ENCODE measurements around the gene ZNHIT2.

The ZNHIT2 gene

DNA sequence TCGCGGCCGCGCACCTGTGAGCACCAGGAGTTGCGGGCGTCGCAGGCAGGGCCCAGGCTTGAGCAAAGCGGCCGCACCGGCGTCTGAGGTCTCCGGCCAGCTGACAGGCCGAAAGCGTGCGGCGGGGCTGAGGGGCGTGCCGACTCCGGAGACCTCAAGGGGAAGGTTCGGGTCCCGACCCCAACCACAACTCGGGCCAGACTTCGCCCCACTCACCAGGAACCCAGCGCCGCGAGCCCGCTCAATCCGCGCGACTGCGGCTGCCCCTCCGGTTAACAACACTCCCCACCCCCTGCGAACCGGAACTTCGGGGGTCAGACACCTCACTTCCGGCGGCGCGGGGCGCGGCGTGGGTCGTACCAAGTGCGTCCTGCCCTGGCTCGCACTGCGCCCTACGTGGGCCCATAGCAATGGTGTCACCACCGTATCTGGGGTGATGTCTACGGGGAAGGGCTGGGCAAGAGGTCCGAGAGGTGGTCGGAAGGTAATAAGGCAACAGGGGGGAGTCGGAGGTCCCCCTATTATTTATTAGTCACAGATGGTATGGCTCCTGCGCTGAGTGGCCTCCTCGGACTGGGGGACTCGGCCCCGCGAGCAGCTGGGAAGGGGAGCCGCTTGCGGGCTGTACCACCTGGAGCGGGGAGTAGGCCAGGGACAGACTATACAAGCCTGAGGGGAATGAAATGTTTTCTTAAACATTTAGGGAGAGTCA is 16.9 kb upstream of the ZNHIT2 start, which contains the start of gene SYVN1:
Gene SYVN1, minus strand, starts transcription at position 280 of the 712 bp plus-strand sequence. CDS start 918 bp downstream, outside the sequence.
- DNase-seq (ENCODE audit: low read depth, low spot score): peak; percentile 65

GRCh38 chr11:65133724-65134123 is 16.2 kb upstream of the ZNHIT2 start:
- DNase-seq (ENCODE audit: low read depth, low spot score): no peak

DNA sequence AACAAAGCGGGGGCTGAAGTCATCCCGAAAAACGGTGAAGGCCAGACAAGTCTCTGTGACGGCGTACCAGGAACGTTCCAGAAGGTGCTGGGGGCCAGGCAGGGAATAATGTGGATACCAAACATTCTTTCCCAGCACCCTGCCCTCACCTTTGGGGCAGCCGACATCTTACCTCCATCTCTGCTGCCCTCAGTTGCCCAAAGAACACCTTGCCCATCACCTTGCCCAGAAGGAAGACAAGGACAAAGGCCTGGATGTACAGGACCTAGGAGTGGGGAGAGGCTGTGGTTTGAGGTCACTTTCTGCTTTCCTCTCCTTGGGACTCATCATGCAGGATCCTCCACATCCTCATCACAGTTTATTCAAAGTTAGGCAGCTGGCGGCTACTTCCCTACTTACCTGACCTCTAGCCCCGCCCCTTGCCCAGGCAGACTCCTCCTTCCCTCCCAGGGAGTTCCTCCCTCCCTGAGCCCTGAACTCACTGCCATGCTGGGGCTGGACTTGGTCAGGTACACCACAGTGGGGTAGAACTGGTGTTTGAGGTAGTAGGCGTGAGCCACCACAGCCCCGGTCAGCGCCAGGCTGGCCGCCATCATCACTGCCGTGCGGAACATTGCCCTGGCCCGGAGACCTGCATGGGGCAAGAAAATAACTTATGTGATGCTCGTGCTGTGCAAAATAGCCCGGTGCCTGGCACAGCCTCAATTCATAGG is 15.6 kb upstream of the ZNHIT2 start:
- DNase-seq (ENCODE audit: low read depth, low spot score): no peak

DNA sequence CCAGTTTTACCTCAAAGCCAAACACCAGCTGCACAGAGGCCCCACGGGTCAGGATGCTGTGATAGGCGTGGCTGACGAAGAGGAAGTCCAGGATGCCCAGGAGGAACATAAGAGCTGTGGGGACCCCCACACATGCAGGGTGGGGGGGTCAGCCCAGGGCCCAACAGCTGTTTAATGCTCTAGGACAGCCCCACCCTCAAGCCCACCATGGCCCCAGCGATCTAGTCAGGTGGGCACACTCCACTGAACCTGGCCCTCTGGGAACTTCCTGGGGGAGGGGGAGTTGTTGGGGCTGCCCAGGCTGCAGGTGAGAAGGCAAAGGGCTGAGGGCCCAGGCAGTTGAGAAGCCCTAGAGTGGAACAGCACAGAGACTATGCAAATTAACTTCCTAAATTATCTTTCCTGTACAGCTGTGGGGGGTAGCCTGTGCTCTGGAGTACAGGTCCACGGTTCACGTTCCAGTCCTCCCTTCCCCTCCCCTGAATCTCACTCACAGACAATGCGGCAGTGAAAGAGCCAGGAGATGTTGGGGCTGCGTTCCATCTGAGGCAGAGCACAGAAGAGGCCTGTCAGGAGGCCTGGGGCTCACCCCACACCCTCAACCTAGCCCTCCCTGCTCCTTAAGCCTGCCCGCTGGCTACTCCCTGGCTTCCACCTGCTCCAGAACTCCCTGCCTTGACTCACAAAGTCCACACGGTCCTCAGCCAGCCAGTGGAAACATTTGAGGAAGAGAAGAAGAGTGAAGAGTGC is 14.9 kb upstream of the ZNHIT2 start:
- no peak for DNase-seq (ENCODE audit: low read depth, low spot score)

DNA sequence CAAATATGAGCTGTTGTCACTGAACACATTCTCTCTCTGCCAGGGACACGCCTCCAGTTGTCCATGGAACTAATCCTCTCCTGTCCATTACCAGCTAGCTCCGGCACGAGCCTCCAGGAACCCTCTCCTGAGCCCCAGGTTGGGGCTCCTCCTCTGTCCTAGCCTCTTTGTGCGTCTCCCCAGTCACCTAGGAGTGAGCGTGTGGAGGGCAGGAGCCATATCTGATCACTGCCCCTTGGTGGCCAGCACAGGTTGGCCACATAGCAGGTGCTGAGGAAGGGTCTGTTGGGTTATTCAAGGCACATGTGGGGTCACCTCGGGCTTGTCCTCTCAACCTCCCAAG is 14.4 kb upstream of the ZNHIT2 start:
- no peak for DNase-seq (ENCODE audit: low read depth, low spot score)

DNA sequence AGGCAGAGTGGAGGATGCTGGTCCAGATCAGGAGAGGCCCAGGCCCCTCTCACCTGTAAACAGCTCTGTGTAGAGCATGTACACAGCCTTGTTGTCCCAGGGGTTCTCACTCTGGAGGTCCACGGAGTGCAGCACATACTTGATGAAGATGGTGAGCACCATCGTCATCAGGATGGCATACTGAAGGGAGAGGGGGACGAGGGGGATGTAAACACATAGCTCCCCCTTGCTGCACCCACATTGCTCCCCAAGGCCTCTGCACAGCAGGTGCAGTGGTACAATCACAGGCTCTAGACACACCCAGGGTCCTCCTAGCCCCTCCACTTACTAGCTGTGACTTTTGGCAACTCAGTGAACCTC is 13.9 kb upstream of the ZNHIT2 start:
- DNase-seq (ENCODE audit: low read depth, low spot score): no peak

- no peak for DNase-seq (ENCODE audit: low read depth, low spot score)
These were observed 13.3 kb upstream of the ZNHIT2 start for GRCh38 chr11:65130631-65131416.

DNA sequence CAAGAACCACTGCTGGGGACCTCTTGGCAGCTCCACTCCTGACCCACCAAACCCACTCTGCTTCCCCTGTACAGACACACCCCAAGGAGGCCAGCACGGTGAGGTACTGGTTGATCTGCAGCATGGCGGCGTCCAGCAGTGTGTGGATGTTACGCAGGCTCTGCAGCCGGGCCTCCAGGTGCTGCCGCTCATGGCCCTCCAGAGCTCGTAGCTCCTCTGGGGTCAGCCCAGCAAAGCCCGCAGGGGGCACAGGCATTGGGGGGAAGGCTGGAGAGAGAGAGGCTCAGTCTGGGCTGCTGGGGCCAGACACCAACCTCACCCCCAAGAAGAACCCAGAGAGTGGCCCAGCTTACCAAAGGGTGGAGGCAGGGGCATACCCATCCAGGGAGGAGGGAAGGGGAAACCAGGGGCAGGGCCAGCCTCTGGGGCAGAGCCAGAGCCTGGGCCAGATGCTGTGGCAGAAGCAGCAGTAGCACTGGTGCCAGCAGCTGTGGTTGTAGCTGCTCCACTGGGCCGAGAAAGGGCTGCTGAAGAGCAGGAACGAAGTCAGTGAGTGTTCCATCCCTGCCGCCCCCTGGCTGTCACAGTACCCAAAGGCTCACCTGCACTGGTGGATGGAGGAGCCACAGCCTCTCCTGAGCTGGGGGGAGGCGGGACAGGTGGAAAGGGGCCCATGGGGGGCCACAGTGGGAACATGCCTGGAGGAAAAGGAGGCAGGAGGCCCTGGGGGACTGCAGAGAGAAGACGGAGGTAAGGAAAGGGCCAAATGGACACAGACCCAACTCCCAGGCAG is 12.3 kb upstream of the ZNHIT2 start:
- no peak for DNase-seq (ENCODE audit: low read depth, low spot score)

DNA sequence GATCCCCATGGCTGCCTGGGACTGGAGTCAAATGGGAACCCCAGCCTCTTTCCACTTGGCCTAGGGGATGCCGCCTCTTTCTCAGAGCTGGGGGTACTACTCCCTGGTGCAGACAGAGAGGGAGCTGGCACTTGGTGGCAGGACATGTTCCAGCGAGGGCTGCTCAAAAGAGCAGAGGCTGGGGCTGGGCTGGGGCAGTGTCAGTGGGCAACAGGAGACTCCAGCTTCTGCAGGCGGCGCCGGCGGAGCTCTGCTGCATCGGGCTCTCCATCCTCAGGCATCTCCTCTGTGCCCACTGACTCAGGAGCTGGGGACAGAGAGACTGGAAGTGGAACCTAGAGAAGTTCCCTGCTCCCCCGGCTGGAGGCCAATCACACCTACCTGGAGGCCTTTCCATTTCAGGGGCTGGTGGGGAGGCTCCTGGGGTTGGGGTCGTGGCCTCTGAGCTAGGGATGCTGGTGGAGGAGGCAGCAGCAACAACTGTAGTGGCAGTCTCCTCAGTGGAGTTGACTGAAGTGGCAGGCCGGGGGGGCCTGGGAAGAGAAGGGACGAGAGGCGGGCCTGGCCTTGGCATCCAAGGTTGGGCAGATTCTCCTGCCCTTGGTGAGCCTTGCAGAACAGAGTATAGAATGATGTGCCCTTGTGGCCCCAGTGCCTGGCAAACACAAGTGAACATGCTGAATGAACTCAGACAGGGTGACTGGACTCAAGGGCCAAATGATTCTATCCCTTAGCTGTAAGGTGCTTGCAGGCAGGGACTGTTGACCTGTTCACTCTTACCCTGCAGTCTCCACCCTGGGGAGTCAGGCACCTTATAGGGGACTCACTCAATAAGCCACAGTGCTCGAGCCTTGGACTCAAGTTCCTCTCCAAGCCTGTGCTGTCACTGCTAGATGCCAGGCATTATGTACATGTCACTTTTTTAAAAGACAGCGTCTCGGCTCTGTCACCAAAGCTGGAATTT is 11.0 kb upstream of the ZNHIT2 start:
- DNase-seq (ENCODE audit: low read depth, low spot score): no peak

- no peak for DNase-seq (ENCODE audit: low read depth, low spot score)
These were observed 10.1 kb upstream of the ZNHIT2 start for GRCh38 chr11:65127473-65128181.

GRCh38 chr11:65126624-65127274 is 9.2 kb upstream of the ZNHIT2 start:
- DNase-seq (ENCODE audit: low read depth, low spot score): no peak

- no peak for DNase-seq (ENCODE audit: low read depth, low spot score)
These were observed 7.9 kb upstream of the ZNHIT2 start for GRCh38 chr11:65125197-65126056.

DNA sequence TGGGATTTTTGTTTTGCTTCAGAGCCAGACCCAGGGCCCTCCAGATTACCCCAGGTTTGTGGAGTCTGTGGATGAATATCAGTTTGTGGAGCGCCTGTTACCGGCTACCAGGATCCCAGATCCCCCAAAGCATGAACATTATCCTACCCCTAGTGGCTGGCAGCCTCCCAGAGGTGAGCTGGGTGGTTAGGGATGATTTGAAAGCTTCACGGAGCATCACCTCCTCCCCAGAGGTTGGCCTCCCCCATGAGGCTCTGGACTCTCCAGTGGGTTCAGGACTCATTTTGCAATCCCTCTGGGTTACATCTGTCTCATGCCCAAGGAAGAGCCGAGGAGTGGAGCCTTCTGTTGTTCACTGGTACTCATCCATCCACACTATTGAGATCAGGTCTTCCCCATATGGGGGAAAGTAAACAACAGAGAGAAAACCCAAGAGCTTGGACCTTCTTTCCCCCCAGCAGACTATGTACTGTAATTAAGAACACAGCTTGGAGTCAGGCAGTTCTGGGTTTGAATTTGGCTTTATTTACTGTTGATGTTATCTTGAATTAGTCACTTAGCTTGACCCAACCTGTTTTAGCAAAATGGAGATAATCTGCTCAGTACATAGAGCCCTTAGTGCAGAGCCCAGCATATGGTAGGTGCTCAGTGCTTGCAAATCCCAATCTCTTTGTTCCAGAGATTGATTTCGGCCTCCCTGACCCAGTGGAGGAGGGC is 7.1 kb upstream of the ZNHIT2 start:
- no peak for DNase-seq (ENCODE audit: low read depth, low spot score)

GRCh38 chr11:65121865-65122696 is 4.6 kb upstream of the ZNHIT2 start, which contains the start of the genes FAU and MRPL49:
Gene FAU, minus strand, starts transcription at chr11:65122134. Its CDS starts 321 bp downstream, at chr11:65121813.
Gene MRPL49, plus strand, starts transcription at chr11:65122321. Its CDS starts 26 bp downstream, at chr11:65122347.
- peak; percentile 92 for DNase-seq (ENCODE audit: low read depth, low spot score)

DNA sequence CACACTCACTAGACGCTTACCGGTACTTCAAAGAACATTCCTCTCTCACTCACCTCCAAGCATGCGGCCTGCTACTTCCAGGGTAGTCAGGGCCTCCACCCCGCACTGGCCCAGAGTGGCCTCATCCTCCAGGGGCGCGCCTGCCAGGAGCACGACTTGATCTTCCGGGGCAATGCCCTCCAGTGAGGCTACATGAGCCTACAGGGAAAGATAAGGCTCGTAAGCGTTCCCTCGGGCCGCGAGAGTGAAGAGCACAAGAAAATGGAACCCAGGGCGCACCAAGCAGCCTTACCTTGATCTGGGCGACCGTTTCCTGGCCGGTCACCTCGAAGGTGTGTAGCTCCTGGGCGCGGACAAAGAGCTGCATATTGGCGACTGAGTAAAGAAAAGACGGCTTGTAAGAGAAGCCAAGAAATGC is 4.0 kb upstream of the ZNHIT2 start:
- no peak for DNase-seq (ENCODE audit: low read depth, low spot score)

DNA sequence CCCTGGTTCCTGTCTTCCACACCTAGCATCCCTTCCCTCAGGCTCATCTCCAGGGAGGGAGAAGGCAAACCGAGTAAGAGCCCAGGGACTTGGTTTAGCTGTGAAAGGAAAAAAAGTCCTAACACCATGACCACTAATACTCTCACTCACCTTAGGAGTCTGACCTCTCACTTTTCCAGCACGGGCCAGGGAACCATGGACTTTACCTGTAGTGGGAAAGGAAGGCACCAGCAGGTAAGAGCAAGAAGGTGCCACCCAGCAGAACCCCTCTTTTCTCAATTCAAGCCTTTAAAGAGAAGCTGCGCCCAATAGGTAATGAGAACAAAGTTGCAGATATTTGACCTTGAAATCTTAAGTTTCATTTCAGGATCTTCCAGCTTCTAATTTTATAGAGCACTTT is 3.3 kb upstream of the ZNHIT2 start:
- no peak for DNase-seq (ENCODE audit: low read depth, low spot score)

All from smooth muscle cell of the brain vasculature (primary cell).